ENCODE measurements around the gene KIFC1. TPM values are rescaled to one million over a fixed set of nuclear protein-coding genes. Genes with fewer than 3 reads are reported as not detected.
A peak's percentile ranks its signal among the peaks of the same experiment; 100 is the strongest.

The KIFC1 gene
- total RNA-seq, 1 experiment from 2014 or later: 123 TPM

DNA sequence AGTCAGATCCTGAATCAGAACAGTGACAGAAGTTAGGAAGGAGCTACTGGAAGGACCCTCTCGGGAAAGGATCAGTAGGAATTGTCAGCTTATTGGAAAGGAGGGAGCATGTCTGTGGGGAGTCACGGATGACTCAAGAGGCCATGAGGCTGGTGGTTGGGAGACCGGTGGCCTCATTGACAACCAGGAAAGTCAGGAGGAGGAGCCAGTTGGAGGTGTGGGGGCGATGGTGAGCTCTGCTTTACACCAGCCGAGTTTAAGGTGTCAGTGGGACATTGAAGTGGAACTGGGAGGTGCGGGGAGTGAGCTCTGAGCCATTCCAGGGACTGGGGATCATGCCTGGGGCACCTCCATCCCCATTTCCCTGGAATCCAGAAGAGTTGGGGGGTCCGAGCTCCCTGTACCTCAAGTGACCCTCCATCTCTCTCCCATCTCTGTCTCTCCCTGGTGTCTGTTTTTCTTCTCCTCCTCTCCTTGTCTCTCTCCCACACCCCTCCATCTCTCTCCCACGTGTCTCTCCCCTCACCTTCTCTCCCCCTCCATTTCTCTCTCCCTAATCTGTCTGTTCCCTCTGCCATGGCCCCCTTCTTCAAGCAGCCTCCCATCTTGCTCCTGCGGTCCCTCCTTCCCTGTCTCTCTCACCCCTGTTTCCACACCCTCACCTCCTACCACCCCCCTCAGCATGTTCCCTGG is 48.5 kb downstream of the KIFC1 start:
- ChIA-PET POLR2A (ENCODE audit: low non-redundant PET) (interaction anchor here (0.7 kb wide), 1 partner anchor 14 kb away, joined by 5 read pairs; the partner anchor contains the start of gene ZBTB9), CTCF (no interaction called here)
- intact Hi-C loops (cut with micrococcal nuclease; ENCODE audit: unreplicated experiment): no loop called here
- BruUV-seq (replicated peaks): no TSS peak
- no peak for TF ChIP-seq CTCF (conservative IDR thresholded peaks at IDR 0.05; ENCODE audit: low read depth, low read length)
- TF ChIP-seq EZH2 (IDR thresholded peaks at IDR 0.05; ENCODE audit: borderline replicate concordance, low read depth, low read length, poor library complexity, severe bottlenecking): no peak
- H3K9me3 ChIP-seq (ENCODE audit: low read depth, low read length, poor library complexity, severe bottlenecking): no peaks in the 10 kb centered on the region
- peak overlapping the region; percentile 10 for H3K27ac ChIP-seq (ENCODE audit: low read depth, low read length, poor library complexity, severe bottlenecking)
- H3K36me3 ChIP-seq (ENCODE audit: insufficient read depth, low read length, poor library complexity, severe bottlenecking): peaks cover 67% of the 10 kb centered on the region
- H3K27me3 ChIP-seq (replicated peaks; ENCODE audit: insufficient read depth, low read depth, low read length, poor library complexity): no peaks in the 10 kb centered on the region
- H3K4me3 ChIP-seq (ENCODE audit: low read depth, low read length, poor library complexity, severe bottlenecking): no peak overlapping the region
- no peaks in the 10 kb centered on the region for H3K4me1 ChIP-seq (ENCODE audit: insufficient read depth, low read length, poor library complexity, severe bottlenecking)
- DNase-seq (ENCODE audit: low spot score): no peak

DNA sequence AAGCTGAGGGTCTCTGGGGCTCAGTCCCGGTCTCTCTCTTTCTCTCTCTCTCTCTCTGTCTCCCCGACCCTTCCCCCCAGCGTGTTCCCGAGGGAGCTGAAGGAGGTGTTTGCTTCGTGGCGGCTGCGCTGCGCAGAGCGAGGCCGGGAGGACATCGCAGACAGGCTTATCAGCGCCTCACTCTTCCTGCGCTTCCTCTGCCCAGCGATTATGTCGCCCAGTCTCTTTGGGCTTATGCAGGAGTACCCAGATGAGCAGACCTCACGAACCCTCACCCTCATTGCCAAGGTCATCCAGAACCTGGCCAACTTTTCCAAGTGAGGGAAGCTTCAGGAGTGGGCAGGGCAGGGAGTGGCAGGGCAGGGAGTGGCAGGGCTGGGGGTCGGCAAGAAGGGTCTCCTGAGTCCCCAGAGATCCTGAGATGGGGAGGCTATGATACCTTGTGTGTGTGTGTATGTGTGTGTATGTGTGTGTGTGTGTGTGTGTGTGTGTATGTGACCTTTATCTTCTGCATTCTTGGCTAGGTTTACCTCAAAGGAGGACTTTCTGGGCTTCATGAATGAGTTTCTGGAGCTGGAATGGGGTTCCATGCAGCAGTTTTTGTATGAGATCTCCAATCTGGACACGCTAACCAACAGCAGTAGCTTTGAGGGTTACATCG is 49.2 kb downstream of the KIFC1 start:
- BruUV-seq (replicated peaks): TSS peak; percentile 7
- peaks cover 62% of the 10 kb centered on the region for H3K36me3 ChIP-seq (ENCODE audit: insufficient read depth, low read length, poor library complexity, severe bottlenecking)

GRCh38 chr6:33441457-33441856 is 49.8 kb downstream of the KIFC1 start:
- H3K27ac ChIP-seq (ENCODE audit: low read depth, low read length, poor library complexity, severe bottlenecking): no peak overlapping the region
- intact Hi-C loops (cut with micrococcal nuclease; ENCODE audit: unreplicated experiment): no loop called here
- TF ChIP-seq EZH2 (IDR thresholded peaks at IDR 0.05; ENCODE audit: borderline replicate concordance, low read depth, low read length, poor library complexity, severe bottlenecking): no peak
- TF ChIP-seq CTCF (conservative IDR thresholded peaks at IDR 0.05; ENCODE audit: low read depth, low read length): no peak
- H3K4me1 ChIP-seq (ENCODE audit: insufficient read depth, low read length, poor library complexity, severe bottlenecking): no peaks in the 10 kb centered on the region
- DNase-seq (ENCODE audit: low spot score): no peak
- no peak overlapping the region for H3K4me3 ChIP-seq (ENCODE audit: low read depth, low read length, poor library complexity, severe bottlenecking)
- CTCF ChIA-PET: no interaction called here
- no TSS peak for BruUV-seq (replicated peaks)
- H3K27me3 ChIP-seq (replicated peaks; ENCODE audit: insufficient read depth, low read depth, low read length, poor library complexity): no peaks in the 10 kb centered on the region
- H3K36me3 ChIP-seq (ENCODE audit: insufficient read depth, low read length, poor library complexity, severe bottlenecking): peaks cover 61% of the 10 kb centered on the region
- POLR2A ChIA-PET (ENCODE audit: low non-redundant PET): no interaction called here
- no peaks in the 10 kb centered on the region for H3K9me3 ChIP-seq (ENCODE audit: low read depth, low read length, poor library complexity, severe bottlenecking)

More for the DNA sequence above, 49.2 kb downstream of the KIFC1 start:
- Histone ChIP-seq H3K27me3 (replicated peaks; ENCODE audit: insufficient read depth, low read depth, low read length, poor library complexity) (no peaks in the 10 kb centered on the region), H3K4me3 (ENCODE audit: low read depth, low read length, poor library complexity, severe bottlenecking) (no peak overlapping the region), H3K4me1 (ENCODE audit: insufficient read depth, low read length, poor library complexity, severe bottlenecking) (no peaks in the 10 kb centered on the region), H3K9me3 (ENCODE audit: low read depth, low read length, poor library complexity, severe bottlenecking) (no peaks in the 10 kb centered on the region), H3K27ac (ENCODE audit: low read depth, low read length, poor library complexity, severe bottlenecking) (no peak overlapping the region)
- intact Hi-C loops (cut with micrococcal nuclease; ENCODE audit: unreplicated experiment): no loop called here
- ChIA-PET CTCF (no interaction called here), POLR2A (ENCODE audit: low non-redundant PET) (no interaction called here)
- no peak for DNase-seq (ENCODE audit: low spot score)
- TF ChIP-seq CTCF (conservative IDR thresholded peaks at IDR 0.05; ENCODE audit: low read depth, low read length): no peak
- no peak for TF ChIP-seq EZH2 (IDR thresholded peaks at IDR 0.05; ENCODE audit: borderline replicate concordance, low read depth, low read length, poor library complexity, severe bottlenecking)
